Measurements from ENCODE around the gene NAGLU.

Gene NAGLU

GRCh38 chr17:42585353-42585752, 49.3 kb downstream of the NAGLU start:
- TF ChIP-seq CTCF (IDR thresholded peaks at IDR 0.05) = no peak

GRCh38 chr17:42586514-42587230, 50.6 kb downstream of the NAGLU start:
- TF ChIP-seq CTCF (IDR thresholded peaks at IDR 0.05) = no peak

GRCh38 chr17:42590886-42591285, 54.8 kb downstream of the NAGLU start:
- TF ChIP-seq CTCF (IDR thresholded peaks at IDR 0.05) = no peak

GRCh38 chr17:42591411-42591810, 55.4 kb downstream of the NAGLU start:
- no peak for TF ChIP-seq CTCF (IDR thresholded peaks at IDR 0.05)

All from LNCAP (cell line).